DMS153 treated with DMSO at 0.1 percent for 48 hours (cell line): Measurements from ENCODE around the gene PPP6R3.

Source experiments
- DNase-seq: peaks from one replicate; lab custom pipeline; 2025; ENCODE audit not compliant: unreplicated experiment; lab: John Stamatoyannopoulos, UW

PPP6R3 gene

DNA sequence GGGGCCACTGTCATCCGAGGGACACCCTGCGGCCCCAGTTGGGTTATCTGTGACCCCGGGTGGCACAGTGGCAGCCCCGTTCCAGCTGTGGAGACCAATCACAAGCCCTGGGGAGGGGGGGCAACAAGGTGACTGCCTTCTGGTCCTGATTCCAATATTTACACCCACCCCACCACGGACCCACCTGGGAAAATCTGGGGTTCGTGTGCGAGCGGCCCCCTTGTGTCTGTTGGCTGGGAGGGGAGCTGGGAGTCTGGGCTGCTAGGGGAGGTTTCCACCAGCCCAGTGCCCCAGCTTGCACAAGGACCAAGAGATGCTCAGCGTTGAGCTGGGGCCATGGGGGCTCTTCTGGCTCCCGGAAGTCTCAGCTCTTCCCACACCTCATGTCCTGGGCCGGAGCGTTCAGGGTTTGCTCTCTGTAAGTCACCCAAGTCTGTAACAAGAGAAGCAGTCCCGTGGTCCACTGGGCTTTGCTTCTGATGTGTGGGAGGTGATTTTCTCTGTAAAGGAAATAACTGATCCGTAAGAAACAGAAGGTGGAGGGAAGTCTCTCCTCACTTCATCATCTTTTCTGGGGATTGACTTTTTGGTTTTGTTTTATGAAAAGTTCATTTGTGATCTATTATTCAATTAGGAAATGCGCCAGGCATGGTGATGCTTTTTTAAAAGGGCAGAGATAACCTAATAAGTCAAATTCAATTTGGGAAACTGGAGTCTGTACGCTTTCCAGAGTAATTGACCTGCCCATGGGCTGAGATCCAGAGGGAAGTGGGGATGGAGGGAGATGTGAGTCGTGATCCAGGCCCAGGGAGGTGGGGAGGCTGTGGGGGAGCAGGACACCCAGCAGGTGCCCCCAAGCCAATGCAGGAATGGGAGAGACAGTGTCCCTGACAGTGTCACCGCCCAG lies 201.4 kb downstream of the PPP6R3 start:
- no peak for DNase-seq

DNA sequence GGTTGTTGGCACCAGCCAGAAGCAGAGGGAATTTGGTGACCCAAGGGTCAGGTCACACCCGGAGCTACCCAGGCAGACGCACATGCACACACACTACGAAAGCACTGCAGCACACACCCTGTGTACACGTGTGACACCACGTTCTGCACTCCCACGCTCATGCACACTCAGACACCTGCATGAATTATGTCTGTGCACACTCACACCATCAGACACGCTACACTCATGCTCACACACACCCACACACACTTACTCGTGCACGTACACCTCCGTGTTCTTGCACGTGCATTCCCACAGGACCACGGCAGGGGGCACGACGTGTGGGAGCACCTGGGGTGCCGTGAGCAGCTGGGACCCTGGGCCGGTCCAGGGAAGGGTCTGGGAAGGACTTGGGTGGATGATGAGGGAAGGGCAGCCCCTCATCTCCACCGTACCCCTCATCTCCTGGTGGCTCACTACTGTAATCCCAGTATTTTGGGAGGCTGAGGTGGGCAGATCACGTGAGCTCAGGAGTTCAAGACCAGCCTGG lies 203.0 kb downstream of the PPP6R3 start:
- no peak for DNase-seq

- no peak for DNase-seq
Measured at GRCh38 chr11:68664141-68664540, 203.6 kb downstream of the PPP6R3 start.

- no peak for DNase-seq
Measured at GRCh38 chr11:68664906-68665305, 204.4 kb downstream of the PPP6R3 start.
